ENCODE data around the gene FAHD2B. TPM values are rescaled to one million over a fixed set of nuclear protein-coding genes. Genes with fewer than 3 reads are reported as not detected.
"Not testable (repeated sequence)": the region's sequence is repeated elsewhere in the genome, so short reads cannot be mapped to it uniquely, and the experiment has no call there.

FAHD2B gene
- polyA plus RNA-seq, 1 donor, result 14.4 TPM

DNA sequence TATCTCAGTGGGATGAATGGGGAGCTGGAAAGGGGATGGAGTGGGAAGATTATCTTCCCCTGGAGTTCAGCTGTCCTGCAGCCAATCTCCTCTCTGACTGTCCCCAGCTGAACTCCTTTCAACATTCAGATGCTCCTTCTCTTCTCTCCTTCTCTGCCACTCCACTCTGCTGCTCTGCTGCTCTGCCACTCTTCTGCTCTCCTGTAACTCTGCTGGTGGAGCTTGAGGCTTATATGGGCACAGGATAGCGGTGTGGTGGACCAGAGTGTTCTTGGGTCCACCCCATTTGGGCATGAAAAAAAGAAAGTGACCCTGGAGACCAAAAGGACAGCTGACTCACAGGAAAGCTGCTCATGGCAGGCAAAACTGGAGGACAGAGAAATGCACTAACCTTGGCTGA is 26.6 kb downstream of the FAHD2B start:
- no peak for DNase-seq

DNA sequence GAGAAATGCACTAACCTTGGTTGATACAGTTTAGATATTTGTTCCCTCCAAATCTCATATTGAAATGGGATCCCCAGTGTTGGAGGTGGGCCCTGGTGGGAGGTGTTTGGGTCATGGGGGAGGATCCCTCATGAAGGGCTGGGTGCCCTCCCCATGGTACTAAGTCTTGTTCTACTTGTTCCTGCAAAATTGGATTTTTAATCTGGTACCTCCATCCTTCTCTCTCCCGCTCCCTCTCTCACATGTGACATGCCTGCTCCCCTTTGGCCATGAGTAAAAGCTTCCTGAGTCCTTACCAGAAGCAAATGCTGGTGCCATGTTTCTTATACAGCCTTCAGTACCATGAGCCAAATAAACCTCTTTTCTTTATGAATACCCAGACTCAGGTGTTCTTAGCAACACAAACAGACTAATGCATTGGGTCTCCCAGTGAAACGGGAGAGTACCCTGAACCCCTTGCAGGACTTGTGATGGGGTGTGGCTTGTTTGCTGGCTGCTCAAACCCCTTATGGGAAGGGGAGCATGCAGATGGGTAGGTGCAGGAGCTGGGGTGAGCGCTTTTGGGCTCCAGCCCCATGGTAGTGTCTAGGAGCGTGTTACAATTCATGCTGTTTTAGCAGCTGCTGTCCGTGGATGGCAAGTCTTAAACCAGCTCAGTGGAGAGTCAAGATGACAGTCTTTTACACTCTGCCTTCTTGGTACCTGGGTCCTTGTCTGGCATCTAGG is 27.2 kb downstream of the FAHD2B start:
- DNase-seq, result no peak

DNA sequence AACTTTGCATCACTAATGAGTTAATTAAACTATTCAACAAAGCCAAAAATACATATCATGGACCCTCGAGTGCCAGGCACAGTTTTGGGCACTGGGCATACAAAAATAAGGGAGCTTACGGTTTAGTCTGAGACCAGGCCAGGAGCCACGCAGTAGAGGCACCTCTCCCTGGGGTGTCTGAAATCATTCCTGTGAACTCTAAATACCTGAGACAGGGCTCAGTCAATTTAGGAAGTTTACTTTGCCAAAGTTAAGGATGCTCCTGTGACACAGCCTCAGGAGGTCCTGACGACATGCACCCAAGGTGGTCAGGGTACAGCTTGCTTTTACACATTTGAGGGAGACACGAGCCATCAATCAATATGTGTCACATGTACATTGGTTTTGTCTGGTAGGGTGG is 28.7 kb downstream of the FAHD2B start:
- not testable (repeated sequence) for DNase-seq

DNA sequence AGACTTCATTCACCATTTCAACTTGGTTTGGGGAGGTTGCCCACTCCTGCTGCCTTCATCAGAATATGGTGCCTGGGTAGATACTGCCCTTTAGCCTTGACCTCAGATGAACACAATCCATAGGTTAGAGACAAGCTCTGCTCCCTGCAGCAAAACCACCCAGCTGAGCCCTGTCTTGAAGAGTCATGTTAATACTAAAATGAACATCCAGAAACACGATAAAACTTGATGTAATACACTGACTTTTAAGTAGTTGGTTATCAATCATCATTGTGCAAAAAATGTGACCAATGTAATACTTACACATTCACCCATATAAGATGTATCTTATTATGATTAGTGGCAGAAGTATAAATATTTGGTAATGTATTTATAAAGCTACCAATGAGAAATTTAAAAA is 32.7 kb downstream of the FAHD2B start:
- DNase-seq, result not testable (repeated sequence)

DNA sequence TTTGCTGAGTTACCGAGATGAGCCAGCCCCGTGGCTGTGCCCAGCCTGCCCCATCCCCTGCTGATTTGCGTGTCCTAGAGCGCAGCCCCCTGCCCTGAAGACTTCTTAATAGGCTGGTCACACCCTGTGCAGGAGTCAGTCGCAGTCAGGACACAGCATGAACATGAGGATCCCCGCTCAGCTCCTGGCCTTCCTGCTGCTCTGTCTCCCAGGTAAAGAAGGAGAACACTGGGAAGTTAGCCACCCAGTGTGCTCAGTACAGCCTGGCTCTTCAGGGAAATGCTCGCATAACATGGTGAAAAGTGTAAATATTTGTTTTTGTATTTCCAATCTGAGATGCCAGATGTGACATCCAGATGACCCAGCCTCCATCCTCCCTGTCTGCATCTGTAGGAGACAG is 34.9 kb downstream of the FAHD2B start:
- not testable (repeated sequence) for DNase-seq

DNA sequence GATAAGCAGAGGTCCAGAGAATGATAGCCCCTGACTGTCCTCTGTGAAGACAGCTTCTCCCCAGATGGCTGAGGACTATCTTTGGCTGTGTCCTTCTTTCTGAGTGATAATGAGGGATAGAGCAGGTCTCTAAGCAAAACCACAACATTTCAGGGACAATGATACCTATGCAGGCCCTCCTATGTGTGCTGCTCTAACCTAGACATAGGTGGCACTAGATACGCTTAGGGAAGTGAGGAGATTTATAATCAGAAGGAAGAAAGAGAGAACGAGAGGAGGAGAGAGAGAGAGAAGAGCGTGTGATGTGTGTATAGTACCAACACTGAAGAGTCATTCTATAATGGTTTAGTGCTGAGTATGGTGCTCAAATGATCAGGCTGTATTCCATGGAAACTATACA is 38.5 kb downstream of the FAHD2B start:
- DNase-seq, result not testable (repeated sequence)

DNA sequence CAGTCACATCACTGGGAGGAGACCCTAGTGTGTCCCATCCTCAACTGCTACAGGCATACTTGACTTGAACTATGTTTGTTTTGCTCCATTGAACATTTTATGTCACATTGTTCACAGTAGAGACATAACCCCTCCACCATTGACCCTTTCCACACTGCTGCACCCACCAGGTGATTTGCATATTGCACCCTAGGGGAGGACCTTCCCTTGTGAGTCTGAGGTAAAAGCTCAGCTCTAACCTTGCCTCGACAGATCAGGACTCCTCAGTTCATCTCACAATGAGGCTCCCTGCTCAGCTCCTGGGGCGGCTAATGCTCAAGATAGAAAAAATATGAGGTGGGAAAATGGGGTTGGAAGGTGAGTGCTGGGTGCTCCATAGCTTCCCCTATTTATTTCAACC is 44.6 kb downstream of the FAHD2B start:
- DNase-seq, result not testable (repeated sequence)

DNA sequence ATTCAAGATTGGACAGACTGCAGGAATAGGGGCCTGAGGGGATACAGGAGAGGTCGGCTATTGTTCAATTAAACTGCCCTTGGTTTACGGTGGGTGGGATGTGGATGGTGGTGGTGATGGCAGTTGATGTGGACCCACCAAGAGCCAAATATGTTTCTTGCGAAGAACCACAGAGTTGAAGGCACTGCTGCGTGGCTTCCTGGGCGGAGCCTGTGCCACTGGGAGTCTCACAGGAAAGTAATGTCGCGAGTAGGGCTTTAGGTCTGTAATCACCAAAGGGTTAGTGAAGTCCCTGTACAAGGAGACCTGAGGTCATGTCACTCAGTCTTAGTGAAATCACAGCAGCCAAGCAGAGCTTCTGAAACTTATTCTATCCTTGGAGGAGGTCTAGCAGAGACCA is 46.2 kb downstream of the FAHD2B start:
- DNase-seq, result not testable (repeated sequence)

DNA sequence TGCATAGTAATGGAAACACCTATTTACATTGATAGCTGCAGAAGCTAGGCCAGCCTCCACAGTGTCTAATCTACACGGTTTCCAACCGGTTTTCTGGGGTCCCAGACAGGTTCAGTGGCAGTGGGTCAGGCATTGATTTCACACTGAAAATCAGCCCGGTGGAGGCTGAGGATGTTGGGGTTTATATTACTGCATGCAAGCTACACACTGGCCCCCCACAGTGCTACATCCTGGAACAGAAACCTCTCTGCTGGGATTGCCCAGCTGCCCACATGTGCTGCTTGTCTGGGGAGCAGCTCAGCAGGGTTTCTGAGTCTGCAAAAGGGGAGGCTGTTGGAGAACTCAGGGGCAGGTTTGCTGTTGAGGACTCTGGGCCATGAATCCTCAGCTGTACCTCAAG is 48.0 kb downstream of the FAHD2B start:
- DNase-seq, result not testable (repeated sequence)

DNA sequence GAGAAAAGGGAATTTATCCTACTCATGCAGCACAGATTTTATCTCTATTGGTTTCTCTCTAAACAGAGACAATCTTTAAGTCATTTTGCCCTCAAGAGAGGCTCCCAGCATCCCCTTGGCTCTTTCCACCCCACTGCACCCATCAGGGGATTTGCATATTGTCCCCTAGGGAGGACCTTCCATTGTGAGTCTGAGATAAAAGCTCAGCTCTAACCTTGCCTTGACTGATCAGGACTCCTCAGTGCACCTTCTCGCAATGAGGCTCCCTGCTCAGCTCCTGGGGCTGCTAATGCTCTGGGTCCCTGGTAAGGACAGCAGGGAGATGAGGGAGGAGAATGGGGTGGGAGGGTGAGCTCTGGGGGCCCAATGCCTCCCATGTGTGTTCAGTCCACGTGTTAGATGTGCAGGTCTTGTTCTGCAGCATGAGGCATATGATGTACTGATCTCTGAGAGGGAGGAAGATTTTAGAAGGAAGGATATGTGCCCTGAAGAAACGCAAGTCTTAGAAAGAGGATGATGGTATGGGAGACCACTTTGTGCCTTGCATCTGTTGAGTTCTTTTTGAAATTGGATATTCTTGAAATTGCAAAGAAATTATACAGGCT is 48.7 kb downstream of the FAHD2B start:
- not testable (repeated sequence) for DNase-seq

Other genes with a start within 250 kb of the FAHD2B start
- gene ANKRD39, start 236.9 kb downstream of the FAHD2B start, polyA plus RNA-seq (ENCODE audit: insufficient read length), result 7.7 TPM
- 38.8 TPM for gene SEMA4C, start 224.8 kb downstream of the FAHD2B start, polyA plus RNA-seq (ENCODE audit: insufficient read length)
- gene FAM178B, start 108.3 kb downstream of the FAHD2B start, polyA plus RNA-seq (ENCODE audit: insufficient read length), result 2.6 TPM
- gene ANKRD36, start 18.3 kb upstream of the FAHD2B start, polyA plus RNA-seq (ENCODE audit: insufficient read length), result 12.8 TPM

All from hindlimb muscle (tissue), 1 donor.